Measurements from ENCODE around the gene CST8. TPM values are rescaled to one million over a fixed set of nuclear protein-coding genes. Genes with fewer than 3 reads are reported as not detected.

The CST8 gene
- total RNA-seq, 2 experiments from 2014 or later: not detected

GRCh38 chr20:23493172-23493772 is 2.4 kb downstream of the CST8 start:
- Histone ChIP-seq H3K9me2 (ENCODE audit: insufficient read depth, low read length) (no peaks in the 10 kb centered on the region), H3K79me2 (ENCODE audit: insufficient read depth, low read depth, low read length) (no peaks in the 10 kb centered on the region), H4K20me1 (ENCODE audit: insufficient read depth, low read length) (no peaks in the 10 kb centered on the region), H3K27ac (ENCODE audit: low read depth, low read length, poor library complexity, severe bottlenecking) (no peak overlapping the region), H3K9me3 (ENCODE audit: low read length) (no peaks in the 10 kb centered on the region), H3K4me1 (ENCODE audit: insufficient read depth, low read length, poor library complexity, severe bottlenecking) (no peaks in the 10 kb centered on the region), H3K4me2 (ENCODE audit: low read length) (no peak overlapping the region), H3K4me3 (ENCODE audit: low read depth, low read length, poor library complexity, severe bottlenecking) (no peak overlapping the region), H3K36me3 (ENCODE audit: insufficient read depth, low read length) (no peaks in the 10 kb centered on the region), H2AFZ (ENCODE audit: low read length) (no peak overlapping the region)
- CTCF ChIA-PET (ENCODE audit: unreplicated experiment): no interaction called here
- no TSS peak for BruUV-seq (replicated peaks)
- no peak for DNase-seq (ENCODE audit: low spot score)
- intact Hi-C loops (cut with micrococcal nuclease; ENCODE audit: unreplicated experiment): no loop called here
- POLR2A ChIA-PET: no interaction called here
- TF ChIP-seq CTCF (conservative IDR thresholded peaks at IDR 0.05; ENCODE audit: low read length) (no peak), EZH2phosphoT487 (IDR thresholded peaks at IDR 0.05; ENCODE audit: borderline replicate concordance, low read depth, low read length) (no peak)

DNA sequence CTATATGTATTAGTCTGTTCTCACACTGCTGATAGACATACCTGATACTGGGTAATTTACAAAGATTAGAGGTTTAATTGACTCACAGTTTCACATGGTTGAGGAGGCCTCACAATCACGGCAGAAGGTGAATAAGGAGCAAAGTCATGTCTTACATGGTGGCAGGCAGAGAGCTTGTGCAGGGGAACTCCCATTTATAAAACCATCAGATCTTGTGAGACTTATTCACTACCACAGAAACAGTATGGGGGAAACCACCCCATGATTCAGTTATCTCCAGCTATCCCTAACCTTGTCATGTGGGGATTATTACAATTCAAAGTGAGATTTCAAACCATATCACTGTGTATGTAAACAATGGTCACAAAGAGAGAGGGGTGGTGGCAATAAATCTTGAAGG is 6.6 kb downstream of the CST8 start:
- Histone ChIP-seq H3K4me1 (ENCODE audit: insufficient read depth, low read length, poor library complexity, severe bottlenecking) (no peaks in the 10 kb centered on the region), H3K27ac (ENCODE audit: low read depth, low read length, poor library complexity, severe bottlenecking) (no peak overlapping the region), H3K4me3 (ENCODE audit: low read depth, low read length, poor library complexity, severe bottlenecking) (no peak overlapping the region), H3K4me2 (ENCODE audit: low read length) (no peak overlapping the region), H3K79me2 (ENCODE audit: insufficient read depth, low read depth, low read length) (no peaks in the 10 kb centered on the region), H3K9me2 (ENCODE audit: insufficient read depth, low read length) (no peaks in the 10 kb centered on the region), H3K36me3 (ENCODE audit: insufficient read depth, low read length) (no peaks in the 10 kb centered on the region), H3K9me3 (ENCODE audit: low read length) (no peaks in the 10 kb centered on the region), H4K20me1 (ENCODE audit: insufficient read depth, low read length) (no peaks in the 10 kb centered on the region), H2AFZ (ENCODE audit: low read length) (no peak overlapping the region)
- DNase-seq (ENCODE audit: low spot score): no peak
- TF ChIP-seq CTCF (conservative IDR thresholded peaks at IDR 0.05; ENCODE audit: low read length) (no peak), EZH2phosphoT487 (IDR thresholded peaks at IDR 0.05; ENCODE audit: borderline replicate concordance, low read depth, low read length) (no peak)
- POLR2A ChIA-PET: no interaction called here
- no TSS peak for BruUV-seq (replicated peaks)
- CTCF ChIA-PET (ENCODE audit: unreplicated experiment): no interaction called here
- intact Hi-C loops (cut with micrococcal nuclease; ENCODE audit: unreplicated experiment): no loop called here

- ChIA-PET POLR2A (no interaction called here), CTCF (ENCODE audit: unreplicated experiment) (no interaction called here)
- intact Hi-C loops (cut with micrococcal nuclease; ENCODE audit: unreplicated experiment): no loop called here
- no peak for DNase-seq (ENCODE audit: low spot score)
- Histone ChIP-seq H4K20me1 (ENCODE audit: insufficient read depth, low read length) (no peaks in the 10 kb centered on the region), H3K4me3 (ENCODE audit: low read depth, low read length, poor library complexity, severe bottlenecking) (no peak overlapping the region), H3K4me1 (ENCODE audit: insufficient read depth, low read length, poor library complexity, severe bottlenecking) (no peaks in the 10 kb centered on the region), H3K27ac (ENCODE audit: low read depth, low read length, poor library complexity, severe bottlenecking) (no peak overlapping the region), H3K79me2 (ENCODE audit: insufficient read depth, low read depth, low read length) (no peaks in the 10 kb centered on the region), H3K36me3 (ENCODE audit: insufficient read depth, low read length) (no peaks in the 10 kb centered on the region), H3K9me3 (ENCODE audit: low read length) (no peaks in the 10 kb centered on the region), H2AFZ (ENCODE audit: low read length) (no peak overlapping the region), H3K4me2 (ENCODE audit: low read length) (no peak overlapping the region), H3K9me2 (ENCODE audit: insufficient read depth, low read length) (no peaks in the 10 kb centered on the region)
- TF ChIP-seq EZH2phosphoT487 (IDR thresholded peaks at IDR 0.05; ENCODE audit: borderline replicate concordance, low read depth, low read length) (no peak), CTCF (conservative IDR thresholded peaks at IDR 0.05; ENCODE audit: low read length) (no peak)
- BruUV-seq (replicated peaks): no TSS peak
Observed at GRCh38 chr20:23501926-23502325, 11.0 kb downstream of the CST8 start.
